Retinal pigment epithelial cell (primary cell): ENCODE measurements around the gene PIP5KL1.
A peak's percentile ranks its signal among the peaks of the same experiment; 100 is the strongest.

Source experiments
- DNase-seq: peaks from one replicate; pipeline ENCODE4 v3.0.0-alpha.2; 2010; ENCODE audit warnings: low read depth
- H3K4me3 ChIP-seq: 2 replicates; pipeline ENCODE4 v1.5.1; 2011; ENCODE audit warnings: mild to moderate bottlenecking, low read length, control low read depth, moderate library complexity
- CTCF ChIP-seq: conservative IDR thresholded peaks from 2 replicates; pipeline ENCODE4 v1.5.1; 2011; ENCODE audit warnings: low read depth, low read length, control low read depth, inconsistent platforms

The PIP5KL1 gene

GRCh38 chr9:127916720-127917581 is 13.6 kb downstream of the PIP5KL1 start, which contains the start of gene ST6GALNAC4:
Gene ST6GALNAC4 (minus strand): TSS chr9:127917041. CDS start chr9:127916419, 622 bp downstream.
- peak; percentile 62 for DNase-seq
- peak within 1 kb of the TSS; percentile 66 for H3K4me3 ChIP-seq
- no peak for TF ChIP-seq CTCF

- peak overlapping the region; percentile 66 for H3K4me3 ChIP-seq
- TF ChIP-seq CTCF, result no peak
- no peak for DNase-seq
These were observed 14.5 kb downstream of the PIP5KL1 start for GRCh38 chr9:127915801-127916719.

- H3K4me3 ChIP-seq, result no peak overlapping the region
- DNase-seq, result no peak
- no peak for TF ChIP-seq CTCF
These were observed 15.2 kb downstream of the PIP5KL1 start for GRCh38 chr9:127915325-127915752.

- H3K4me3 ChIP-seq, result no peak overlapping the region
- no peak for DNase-seq
- TF ChIP-seq CTCF, result no peak
These were observed 16.9 kb downstream of the PIP5KL1 start for GRCh38 chr9:127913682-127914081.

GRCh38 chr9:127912882-127913281 is 17.7 kb downstream of the PIP5KL1 start:
- TF ChIP-seq CTCF, result no peak
- H3K4me3 ChIP-seq, result no peak overlapping the region
- no peak for DNase-seq

GRCh38 chr9:127912296-127912695 is 18.3 kb downstream of the PIP5KL1 start:
- no peak overlapping the region for H3K4me3 ChIP-seq
- TF ChIP-seq CTCF, result no peak

More at GRCh38 chr9:127912296-127912695, 18.3 kb downstream of the PIP5KL1 start:
- no peak for DNase-seq
